Nephron (organoid): Measurements from ENCODE around the gene ARHGAP19.
"Not testable (repeated sequence)": the region's sequence is repeated elsewhere in the genome, so short reads cannot be mapped to it uniquely, and the experiment has no call there.

Experiments
- H3K27ac Mint-ChIP-seq, 3 experiments: 2 replicates each; pipeline ENCODE4 v1.8.0; 2020; ENCODE audit warnings: mixed read lengths in 3 of 3, mild to moderate bottlenecking in 2 of 3, moderate library complexity in 1 of 3
- H3K27me3 Mint-ChIP-seq: 2 replicates; pipeline ENCODE4 v1.8.0; 2021; ENCODE audit warnings: low read depth, mild to moderate bottlenecking, moderate library complexity, mixed read lengths
- H3K36me3 Mint-ChIP-seq: 2 replicates; pipeline ENCODE4 v1.8.0; 2020; ENCODE audit warnings: low read depth, mixed read lengths
- H3K4me1 Mint-ChIP-seq: 2 replicates; pipeline ENCODE4 v1.8.0; 2020; ENCODE audit warnings: mixed read lengths
- H3K4me3 Mint-ChIP-seq, 3 experiments: 2 replicates each; pipeline ENCODE4 v1.8.0; 2020; ENCODE audit warnings: mild to moderate bottlenecking in 3 of 3, mixed read lengths in 3 of 3, moderate library complexity in 2 of 3
- H3K9me3 Mint-ChIP-seq: 2 replicates; pipeline ENCODE4 v1.8.0; 2020; ENCODE audit warnings: mixed read lengths
- TF ChIP-seq, protein P1 (sequence below), 3 experiments: fragments of 200-600 bp; sonication (generic); IDR thresholded peaks; one replicate each; pipeline ENCODE4 v1.5.0; 2021; ENCODE audit warnings: antibody characterized with exemption in 3 of 3; ENCODE audit not compliant: unreplicated experiment in 3 of 3

The ARHGAP19 gene

DNA sequence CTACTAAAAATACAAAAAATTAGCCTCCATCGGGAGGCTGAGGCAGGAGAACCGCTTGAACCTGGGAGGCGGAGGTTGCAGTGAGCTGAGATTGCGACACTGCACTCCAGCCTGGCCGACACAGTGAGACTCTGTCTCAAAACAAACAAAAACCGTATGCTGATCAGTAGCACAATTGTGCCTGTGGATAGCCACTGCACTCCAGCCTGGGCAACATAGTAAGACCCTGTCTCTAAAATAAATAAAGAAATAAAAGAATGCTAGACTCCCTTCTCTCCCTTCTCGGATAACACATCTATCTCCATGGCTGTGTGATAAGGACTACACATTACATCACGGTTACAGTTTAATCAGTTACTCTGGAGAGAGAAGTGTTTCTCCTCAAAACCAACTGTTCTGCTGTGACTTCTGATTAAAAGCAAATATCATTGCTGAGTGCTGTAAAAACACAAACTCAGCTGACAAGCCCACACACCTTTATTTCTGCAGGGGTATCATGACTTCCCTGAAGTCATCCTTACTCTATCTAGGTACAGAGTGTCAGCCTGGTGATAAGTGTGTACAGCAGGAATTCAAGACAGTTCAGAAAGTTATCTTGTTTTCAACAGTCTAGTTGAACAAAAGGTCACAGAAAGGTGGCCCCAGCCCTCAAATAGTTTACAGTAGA, 5.3 kb upstream of the ARHGAP19 start:
- no peak overlapping the region for H3K4me3 Mint-ChIP-seq
- H3K27me3 Mint-ChIP-seq, result peaks cover 4% of the 10 kb centered on the region
- peak overlapping the region in 2 of 3 experiments; percentile 2 to 12 for H3K27ac Mint-ChIP-seq
- TF ChIP-seq, protein P1, sequence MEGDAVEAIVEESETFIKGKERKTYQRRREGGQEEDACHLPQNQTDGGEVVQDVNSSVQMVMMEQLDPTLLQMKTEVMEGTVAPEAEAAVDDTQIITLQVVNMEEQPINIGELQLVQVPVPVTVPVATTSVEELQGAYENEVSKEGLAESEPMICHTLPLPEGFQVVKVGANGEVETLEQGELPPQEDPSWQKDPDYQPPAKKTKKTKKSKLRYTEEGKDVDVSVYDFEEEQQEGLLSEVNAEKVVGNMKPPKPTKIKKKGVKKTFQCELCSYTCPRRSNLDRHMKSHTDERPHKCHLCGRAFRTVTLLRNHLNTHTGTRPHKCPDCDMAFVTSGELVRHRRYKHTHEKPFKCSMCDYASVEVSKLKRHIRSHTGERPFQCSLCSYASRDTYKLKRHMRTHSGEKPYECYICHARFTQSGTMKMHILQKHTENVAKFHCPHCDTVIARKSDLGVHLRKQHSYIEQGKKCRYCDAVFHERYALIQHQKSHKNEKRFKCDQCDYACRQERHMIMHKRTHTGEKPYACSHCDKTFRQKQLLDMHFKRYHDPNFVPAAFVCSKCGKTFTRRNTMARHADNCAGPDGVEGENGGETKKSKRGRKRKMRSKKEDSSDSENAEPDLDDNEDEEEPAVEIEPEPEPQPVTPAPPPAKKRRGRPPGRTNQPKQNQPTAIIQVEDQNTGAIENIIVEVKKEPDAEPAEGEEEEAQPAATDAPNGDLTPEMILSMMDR (IDR thresholded peaks at IDR 0.05; ENCODE audit: unreplicated experiment in 3 of 3), result no peak
- H3K9me3 Mint-ChIP-seq, result no peaks in the 10 kb centered on the region
- peaks cover 2% of the 10 kb centered on the region for H3K4me1 Mint-ChIP-seq
- H3K36me3 Mint-ChIP-seq, result no peaks in the 10 kb centered on the region

GRCh38 chr10:97292862-97293198, 393 bp upstream of the ARHGAP19 start:
- peaks cover 4% of the 10 kb centered on the region for H3K27me3 Mint-ChIP-seq
- no peaks in the 10 kb centered on the region for H3K9me3 Mint-ChIP-seq
- peaks cover 18% of the 10 kb centered on the region for H3K4me1 Mint-ChIP-seq
- peaks cover 9% of the 10 kb centered on the region for H3K36me3 Mint-ChIP-seq
- TF ChIP-seq, protein P1 (IDR thresholded peaks at IDR 0.05; ENCODE audit: unreplicated experiment in 3 of 3), result no peak
- peak overlapping the region; percentile 82 to 97 (median 93) for H3K27ac Mint-ChIP-seq
- peak overlapping the region; percentile 87 to 94 (median 92) for H3K4me3 Mint-ChIP-seq

DNA sequence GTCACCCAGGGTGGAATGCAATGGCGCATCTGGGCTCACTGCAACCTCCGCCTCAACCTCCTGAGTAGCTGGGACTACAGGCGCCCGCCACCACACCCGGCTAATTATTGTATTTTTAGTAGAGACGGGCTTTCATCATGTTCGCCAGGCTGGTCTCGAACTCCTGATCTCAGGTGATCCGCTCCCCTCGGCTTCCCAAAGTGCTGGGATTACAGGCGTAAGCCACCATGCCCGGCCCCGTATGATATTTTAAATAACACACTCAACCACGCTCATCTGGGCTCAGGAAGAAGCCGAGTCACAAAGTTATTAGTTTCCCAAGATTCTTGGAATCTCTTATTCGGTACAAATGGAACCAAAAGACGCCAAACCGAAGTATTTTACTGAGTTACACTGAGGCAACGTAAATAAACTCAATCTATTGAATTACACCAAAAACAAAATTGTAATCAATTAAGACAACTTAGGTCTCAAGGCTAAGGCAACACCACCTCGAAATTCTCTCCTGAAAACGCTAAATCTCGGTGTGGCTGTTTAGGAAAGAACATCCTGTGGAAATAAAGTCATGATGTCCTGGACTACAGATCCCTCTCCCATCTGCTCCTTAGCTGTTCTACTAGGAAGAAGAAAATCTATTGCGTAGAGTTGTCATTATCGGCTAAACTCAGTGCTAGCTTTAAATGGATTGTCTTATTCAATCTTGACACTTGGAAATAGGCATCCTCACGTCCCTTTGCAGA, 910 bp downstream of the ARHGAP19 start:
- H3K4me3 Mint-ChIP-seq, result peak overlapping the region; percentile 87 to 94 (median 92)
- TF ChIP-seq, protein P1 (IDR thresholded peaks at IDR 0.05; ENCODE audit: unreplicated experiment in 3 of 3), result no peak
- peaks cover 18% of the 10 kb centered on the region for H3K4me1 Mint-ChIP-seq
- H3K9me3 Mint-ChIP-seq, result no peaks in the 10 kb centered on the region
- peaks cover 4% of the 10 kb centered on the region for H3K27me3 Mint-ChIP-seq
- H3K36me3 Mint-ChIP-seq, result peaks cover 13% of the 10 kb centered on the region
- peak overlapping the region; percentile 82 to 97 (median 97) for H3K27ac Mint-ChIP-seq

DNA sequence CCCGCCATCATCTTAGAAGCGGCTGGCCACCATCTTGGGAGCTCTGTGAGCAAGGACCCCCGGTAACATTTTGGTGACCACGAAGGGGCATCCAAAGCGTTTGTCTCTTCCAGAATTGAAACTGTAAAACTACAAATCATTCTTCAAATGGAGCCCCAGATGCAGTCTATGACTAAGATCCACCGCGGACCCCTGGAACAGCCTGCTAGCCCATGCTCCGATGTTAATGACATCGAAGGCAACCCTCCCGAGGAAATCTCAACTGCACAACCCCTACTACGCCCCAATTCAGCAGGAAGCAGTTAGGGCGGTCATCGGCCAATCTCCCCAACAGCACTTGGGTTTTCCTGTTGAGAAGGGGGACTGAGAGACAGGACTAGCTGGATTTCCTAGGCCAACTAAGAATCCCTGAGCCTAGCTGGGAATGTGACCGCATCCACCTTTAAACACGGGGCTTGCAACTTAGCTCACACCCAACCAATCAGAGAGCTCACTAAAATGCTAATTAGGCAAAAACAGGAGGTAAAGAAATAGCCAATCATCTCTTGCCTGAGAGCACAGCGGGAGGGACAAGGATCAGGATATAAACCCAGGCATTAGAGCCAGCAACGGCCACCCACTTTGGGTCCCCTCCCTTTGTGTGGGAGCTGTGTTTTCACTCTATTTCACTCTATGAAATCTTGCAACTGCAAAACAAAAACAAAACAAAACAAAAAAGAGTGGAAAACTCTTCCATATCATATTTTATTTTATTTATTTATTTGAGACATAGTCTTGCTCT, 1.7 kb downstream of the ARHGAP19 start:
- H3K27me3 Mint-ChIP-seq, H3K9me3 Mint-ChIP-seq: not testable (repeated sequence)
- Mint-ChIP-seq H3K36me3 (peaks cover 16% of the 10 kb centered on the region), H3K4me3 (peak overlapping the region; percentile 80 to 87 (median 83)), H3K4me1 (peaks cover 18% of the 10 kb centered on the region), H3K27ac (peak overlapping the region in 2 of 3 experiments; percentile 37 to 54)

- Mint-ChIP-seq H3K4me3 (peak overlapping the region in 2 of 3 experiments; percentile 12 to 80), H3K4me1 (peaks cover 18% of the 10 kb centered on the region), H3K27ac (peak overlapping the region in 2 of 3 experiments; percentile 9 to 37), H3K36me3 (peaks cover 17% of the 10 kb centered on the region)
- H3K27me3 Mint-ChIP-seq, H3K9me3 Mint-ChIP-seq: not testable (repeated sequence)
These were observed 2.4 kb downstream of the ARHGAP19 start for GRCh38 chr10:97290076-97290475.

DNA sequence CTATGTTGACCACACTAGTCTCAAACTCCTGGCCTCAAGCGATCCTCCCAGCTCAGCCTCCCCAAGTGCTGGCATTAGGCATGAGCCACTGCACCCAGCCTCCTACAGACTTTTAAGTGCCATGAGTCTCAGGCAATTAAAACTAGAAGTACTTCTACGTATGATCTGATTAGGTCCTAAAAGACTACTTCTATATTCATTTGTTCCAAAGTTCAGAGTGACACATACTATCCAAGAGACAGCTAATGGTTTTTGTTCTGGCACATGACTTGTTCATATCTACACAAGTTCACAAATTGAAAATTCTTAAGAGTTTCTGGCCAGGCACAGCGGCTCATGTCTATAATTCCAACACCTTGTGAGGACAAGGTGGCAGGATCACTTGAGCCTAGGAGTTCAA, 11.7 kb downstream of the ARHGAP19 start:
- H3K27me3 Mint-ChIP-seq, result no peaks in the 10 kb centered on the region
- peaks cover 33% of the 10 kb centered on the region for H3K4me1 Mint-ChIP-seq
- peaks cover 1% of the 10 kb centered on the region for H3K36me3 Mint-ChIP-seq
- no peaks in the 10 kb centered on the region for H3K9me3 Mint-ChIP-seq
- no peak overlapping the region for H3K4me3 Mint-ChIP-seq
- peak overlapping the region in 1 of 3 experiments; percentile 50 for H3K27ac Mint-ChIP-seq
- TF ChIP-seq, protein P1 (IDR thresholded peaks at IDR 0.05; ENCODE audit: unreplicated experiment in 3 of 3), result no peak
